D721Med (cell line): ENCODE results near the gene CNEP1R1.

Experiments used
- DNase-seq: peaks from one replicate; pipeline ENCODE4 v3.0.0; 2011; ENCODE audit warnings: low spot score; ENCODE audit not compliant: insufficient read length
- FAIRE-seq: peaks from 2 replicates; lab custom pipeline; 2011; peaks lifted over from hg19 to GRCh38; lab: Jason Lieb, UNC
- TF ChIP-seq, protein P1 (sequence below): IDR thresholded peaks from 2 replicates; pipeline ENCODE4 v1.5.1; 2012; ENCODE audit warnings: mild to moderate bottlenecking, control low read depth; ENCODE audit not compliant: insufficient read depth; ENCODE audit errors: missing control alignments

CNEP1R1 gene

GRCh38 chr16:50081428-50082018 is 56.5 kb downstream of the CNEP1R1 start:
- FAIRE-seq = no peak
- no peak for DNase-seq

DNA sequence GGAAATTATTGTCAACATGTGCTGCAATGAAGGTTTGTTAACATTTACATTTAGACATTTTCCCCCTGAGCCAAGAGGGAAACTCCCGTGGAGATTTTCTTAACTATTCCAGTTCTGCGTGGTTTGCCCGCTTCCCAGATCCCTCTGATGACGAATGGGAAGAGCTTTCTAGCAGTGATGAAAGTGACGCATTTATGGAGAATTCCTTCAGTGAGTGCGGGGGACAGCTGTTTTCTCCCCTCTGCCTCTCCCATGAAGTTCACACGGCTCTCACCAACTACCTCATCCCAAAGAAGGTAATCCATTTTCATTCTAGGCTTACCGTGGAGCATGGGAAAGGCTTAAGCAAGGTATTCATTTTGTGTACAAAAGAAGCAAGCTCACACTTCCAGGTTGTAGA is 59.0 kb downstream of the CNEP1R1 start:
- TF ChIP-seq, protein P1, sequence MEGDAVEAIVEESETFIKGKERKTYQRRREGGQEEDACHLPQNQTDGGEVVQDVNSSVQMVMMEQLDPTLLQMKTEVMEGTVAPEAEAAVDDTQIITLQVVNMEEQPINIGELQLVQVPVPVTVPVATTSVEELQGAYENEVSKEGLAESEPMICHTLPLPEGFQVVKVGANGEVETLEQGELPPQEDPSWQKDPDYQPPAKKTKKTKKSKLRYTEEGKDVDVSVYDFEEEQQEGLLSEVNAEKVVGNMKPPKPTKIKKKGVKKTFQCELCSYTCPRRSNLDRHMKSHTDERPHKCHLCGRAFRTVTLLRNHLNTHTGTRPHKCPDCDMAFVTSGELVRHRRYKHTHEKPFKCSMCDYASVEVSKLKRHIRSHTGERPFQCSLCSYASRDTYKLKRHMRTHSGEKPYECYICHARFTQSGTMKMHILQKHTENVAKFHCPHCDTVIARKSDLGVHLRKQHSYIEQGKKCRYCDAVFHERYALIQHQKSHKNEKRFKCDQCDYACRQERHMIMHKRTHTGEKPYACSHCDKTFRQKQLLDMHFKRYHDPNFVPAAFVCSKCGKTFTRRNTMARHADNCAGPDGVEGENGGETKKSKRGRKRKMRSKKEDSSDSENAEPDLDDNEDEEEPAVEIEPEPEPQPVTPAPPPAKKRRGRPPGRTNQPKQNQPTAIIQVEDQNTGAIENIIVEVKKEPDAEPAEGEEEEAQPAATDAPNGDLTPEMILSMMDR = no peak
- FAIRE-seq (no peak), DNase-seq (no peak)

More at GRCh38 chr16:50081428-50082018, 56.5 kb downstream of the CNEP1R1 start:
- TF ChIP-seq, protein P1 = no peak

DNA sequence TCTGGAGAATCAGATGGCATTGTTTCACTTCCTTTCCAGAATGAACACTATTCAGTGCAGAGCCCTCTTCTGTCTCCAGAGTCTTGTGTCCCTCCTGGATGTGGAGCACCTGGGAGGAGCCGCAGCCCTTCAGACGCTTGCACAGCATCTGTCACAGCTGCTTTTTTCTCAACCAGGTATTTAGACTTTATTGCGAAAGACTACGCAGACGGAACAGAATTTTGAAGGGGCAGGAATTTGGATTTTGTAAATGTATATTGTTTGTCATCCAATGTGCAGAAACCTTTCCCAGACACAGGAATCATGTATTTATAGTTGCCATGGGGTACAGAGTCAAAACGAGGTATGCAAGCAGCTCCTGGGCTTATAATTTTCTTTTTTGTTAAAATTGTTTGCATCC is 61.2 kb downstream of the CNEP1R1 start:
- no peak for DNase-seq
- TF ChIP-seq, protein P1 = no peak
- FAIRE-seq = no peak
